Caco-2 (cell line): ENCODE results near the gene ST6GALNAC3. TPM values are rescaled to one million over a fixed set of nuclear protein-coding genes. Genes with fewer than 3 reads are reported as not detected.

Experiments
- BruUV-seq: library from RNA; stranded (reverse); fragments of 400-500 nt; replicated peaks from 2 replicates; lab custom pipeline; 2021; lab: Mats Ljungman, UMichigan
- CTCF ChIA-PET: fragments of 300-600 bp; sonication (Branson Sonifier 250); formaldehyde crosslinking; loops from one replicate; lab custom pipeline; 2022; ENCODE audit warnings: antibody characterized with exemption; lab: Charles Lee
- POLR2A ChIA-PET: fragments of 300-600 bp; sonication (Branson Sonifier 250); formaldehyde crosslinking; loops from one replicate; lab custom pipeline; 2022; ENCODE audit warnings: antibody characterized with exemption; lab: Charles Lee
- DNase-seq, 2 experiments: peaks; one replicate each; pipeline versions ENCODE4 v3.0.0 to v3.0.0-alpha.2; 2020 to 2022
- H3K27me3 ChIP-seq: replicated peaks from 2 replicates; pipeline ENCODE4 v1.6.0; 2011; ENCODE audit warnings: low read length; ENCODE audit not compliant: control insufficient read depth, insufficient read depth
- H3K36me3 ChIP-seq: 2 replicates; pipeline ENCODE4 v1.5.1; 2011; ENCODE audit warnings: low read length; ENCODE audit not compliant: control insufficient read depth, insufficient read depth
- H3K4me1 ChIP-seq: fragments of 250-450 bp; sonication (Bioruptor Pico); 2 replicates; pipeline ENCODE4 v1.5.1; 2020; ENCODE audit warnings: mild to moderate bottlenecking
- H3K4me3 ChIP-seq: 2 replicates; pipeline ENCODE4 v1.5.1; 2011; ENCODE audit warnings: low read depth, mild to moderate bottlenecking, control low read depth, low read length
- H3K9me3 ChIP-seq: fragments of 250-450 bp; sonication (Bioruptor Pico); 2 replicates; pipeline ENCODE4 v1.5.1; 2020; ENCODE audit warnings: mild to moderate bottlenecking, moderate library complexity
- H3K27ac Mint-ChIP-seq: one replicate; pipeline ENCODE4 v1.8.0; 2022; ENCODE audit warnings: mixed read lengths; ENCODE audit not compliant: unreplicated experiment
- H3K27me3 Mint-ChIP-seq: one replicate; pipeline ENCODE4 v1.8.0; 2022; ENCODE audit warnings: mixed read lengths; ENCODE audit not compliant: insufficient read depth, unreplicated experiment
- H3K36me3 Mint-ChIP-seq: one replicate; pipeline ENCODE4 v1.8.0; 2022; ENCODE audit warnings: mild to moderate bottlenecking, mixed read lengths; ENCODE audit not compliant: insufficient read depth, unreplicated experiment
- H3K4me1 Mint-ChIP-seq: one replicate; pipeline ENCODE4 v1.8.0; 2022; ENCODE audit warnings: low read depth, mixed read lengths; ENCODE audit not compliant: unreplicated experiment
- H3K4me3 Mint-ChIP-seq: one replicate; pipeline ENCODE4 v1.8.0; 2022; ENCODE audit warnings: mild to moderate bottlenecking, moderate library complexity, mixed read lengths; ENCODE audit not compliant: unreplicated experiment
- H3K9me3 Mint-ChIP-seq: one replicate; pipeline ENCODE4 v1.8.0; 2022; ENCODE audit warnings: mixed read lengths; ENCODE audit not compliant: unreplicated experiment
- intact Hi-C: fragments of 100-400 bp; cut with micrococcal nuclease; formaldehyde crosslinking; loops from one replicate; pipeline ENCODE4 v1.10.0; 2022; ENCODE audit not compliant: unreplicated experiment
- total RNA-seq: library from RNA; stranded (reverse); gene quantifications from 2 replicates; pipeline ENCODE4 v1.2.3, GENCODE V29; 2022
- TF ChIP-seq, protein P1 (sequence below), 2 experiments: fragments of 200-600 bp in 1 of 2; IDR thresholded peaks; 1 replicate in 1 of 2; 2 replicates in 1 of 2; pipeline versions ENCODE4 v1.5.1 to v1.8.0; 2011 to 2022; ENCODE audit warnings: antibody characterized with exemption in 1 of 2, control low read depth in 1 of 2, inconsistent platforms in 1 of 2, low read depth in 1 of 2, low read length in 1 of 2, mild to moderate bottlenecking in 1 of 2, moderate library complexity in 1 of 2; ENCODE audit not compliant: insufficient read depth in 1 of 2, severe bottlenecking in 1 of 2, unreplicated experiment in 1 of 2

The ST6GALNAC3 gene
- total RNA-seq, 1 experiment from 2014 or later, result 16.0 TPM

DNA sequence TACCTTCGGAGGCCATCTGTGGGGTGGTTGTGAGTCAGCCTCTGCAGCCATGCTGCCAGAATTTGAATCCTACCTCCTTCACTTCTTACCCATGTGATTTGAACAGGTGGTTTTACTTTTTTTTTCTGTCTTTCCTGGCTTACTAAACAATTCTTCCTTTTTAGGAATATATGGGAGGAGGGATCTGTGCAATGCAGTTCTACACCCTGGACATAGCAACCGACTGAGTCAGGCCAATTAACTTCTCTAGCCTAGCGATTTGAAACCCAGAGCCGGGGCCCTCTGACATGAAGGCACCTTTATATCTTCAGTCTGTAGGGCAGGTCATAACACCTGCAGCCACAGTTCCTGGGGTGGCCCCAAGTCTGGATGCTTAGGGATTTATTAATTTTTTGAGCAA lies 83.6 kb downstream of the ST6GALNAC3 start:
- H3K36me3 Mint-ChIP-seq, result no peaks in the 10 kb centered on the region
- POLR2A ChIA-PET, result no interaction called here
- H3K9me3 Mint-ChIP-seq, result no peaks in the 10 kb centered on the region
- CTCF ChIA-PET, result no interaction called here
- DNase-seq, result no peak
- intact Hi-C loops, result loop anchor here (10.0 kb wide), 2 partner anchors 177 to 987 kb away; no protein-coding TSS in a partner anchor
- no peaks in the 10 kb centered on the region for H3K9me3 ChIP-seq
- BruUV-seq, result no TSS peak
- H3K4me3 ChIP-seq, result no peak overlapping the region
- TF ChIP-seq, protein P1, sequence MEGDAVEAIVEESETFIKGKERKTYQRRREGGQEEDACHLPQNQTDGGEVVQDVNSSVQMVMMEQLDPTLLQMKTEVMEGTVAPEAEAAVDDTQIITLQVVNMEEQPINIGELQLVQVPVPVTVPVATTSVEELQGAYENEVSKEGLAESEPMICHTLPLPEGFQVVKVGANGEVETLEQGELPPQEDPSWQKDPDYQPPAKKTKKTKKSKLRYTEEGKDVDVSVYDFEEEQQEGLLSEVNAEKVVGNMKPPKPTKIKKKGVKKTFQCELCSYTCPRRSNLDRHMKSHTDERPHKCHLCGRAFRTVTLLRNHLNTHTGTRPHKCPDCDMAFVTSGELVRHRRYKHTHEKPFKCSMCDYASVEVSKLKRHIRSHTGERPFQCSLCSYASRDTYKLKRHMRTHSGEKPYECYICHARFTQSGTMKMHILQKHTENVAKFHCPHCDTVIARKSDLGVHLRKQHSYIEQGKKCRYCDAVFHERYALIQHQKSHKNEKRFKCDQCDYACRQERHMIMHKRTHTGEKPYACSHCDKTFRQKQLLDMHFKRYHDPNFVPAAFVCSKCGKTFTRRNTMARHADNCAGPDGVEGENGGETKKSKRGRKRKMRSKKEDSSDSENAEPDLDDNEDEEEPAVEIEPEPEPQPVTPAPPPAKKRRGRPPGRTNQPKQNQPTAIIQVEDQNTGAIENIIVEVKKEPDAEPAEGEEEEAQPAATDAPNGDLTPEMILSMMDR (IDR thresholded peaks at IDR 0.05; ENCODE audit: insufficient read depth in 1 of 2, low read depth in 1 of 2, low read length in 1 of 2, severe bottlenecking in 1 of 2, unreplicated experiment in 1 of 2), result no peak
- H3K4me1 ChIP-seq, result no peaks in the 10 kb centered on the region
- no peaks in the 10 kb centered on the region for H3K27me3 ChIP-seq
- H3K27ac Mint-ChIP-seq, result no peak overlapping the region
- no peaks in the 10 kb centered on the region for H3K36me3 ChIP-seq
- H3K27me3 Mint-ChIP-seq, result no peaks in the 10 kb centered on the region
- H3K4me1 Mint-ChIP-seq, result peaks cover 6% of the 10 kb centered on the region
- H3K4me3 Mint-ChIP-seq, result no peak overlapping the region

DNA sequence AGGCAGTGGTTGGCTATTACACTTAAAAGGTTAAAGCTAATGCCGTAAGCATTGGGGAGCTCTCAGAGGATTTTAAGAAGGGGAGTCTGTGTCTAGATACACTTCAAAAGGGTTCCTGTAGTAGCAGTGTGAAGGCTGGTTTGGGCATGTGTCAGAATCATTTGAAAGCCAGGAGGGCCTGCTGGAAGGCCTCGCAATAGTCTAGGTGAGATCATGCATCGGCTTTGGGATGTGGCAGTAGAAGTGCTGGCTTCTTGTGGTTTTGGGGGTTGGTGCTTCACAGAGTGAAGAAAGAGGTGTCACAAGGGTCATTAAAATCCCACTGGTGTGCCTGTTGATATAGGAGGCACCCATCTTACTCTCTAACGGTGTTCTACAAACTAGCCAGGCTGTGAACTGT lies 85.7 kb downstream of the ST6GALNAC3 start:
- no peaks in the 10 kb centered on the region for H3K27me3 Mint-ChIP-seq
- DNase-seq, result no peak
- H3K4me1 ChIP-seq, result no peaks in the 10 kb centered on the region
- no peaks in the 10 kb centered on the region for H3K36me3 ChIP-seq
- no peak overlapping the region for H3K4me3 ChIP-seq
- intact Hi-C loops, result no loop called here
- ChIA-PET CTCF (no interaction called here), POLR2A (no interaction called here)
- peak overlapping the region; percentile 38 for H3K27ac Mint-ChIP-seq
- no peaks in the 10 kb centered on the region for H3K9me3 ChIP-seq
- no TSS peak for BruUV-seq
- peaks cover 6% of the 10 kb centered on the region for H3K4me1 Mint-ChIP-seq
- no peaks in the 10 kb centered on the region for H3K36me3 Mint-ChIP-seq
- no peaks in the 10 kb centered on the region for H3K27me3 ChIP-seq
- TF ChIP-seq, protein P1 (IDR thresholded peaks at IDR 0.05; ENCODE audit: insufficient read depth in 1 of 2, low read depth in 1 of 2, low read length in 1 of 2, severe bottlenecking in 1 of 2, unreplicated experiment in 1 of 2), result no peak
- H3K4me3 Mint-ChIP-seq, result no peak overlapping the region
- H3K9me3 Mint-ChIP-seq, result no peaks in the 10 kb centered on the region

DNA sequence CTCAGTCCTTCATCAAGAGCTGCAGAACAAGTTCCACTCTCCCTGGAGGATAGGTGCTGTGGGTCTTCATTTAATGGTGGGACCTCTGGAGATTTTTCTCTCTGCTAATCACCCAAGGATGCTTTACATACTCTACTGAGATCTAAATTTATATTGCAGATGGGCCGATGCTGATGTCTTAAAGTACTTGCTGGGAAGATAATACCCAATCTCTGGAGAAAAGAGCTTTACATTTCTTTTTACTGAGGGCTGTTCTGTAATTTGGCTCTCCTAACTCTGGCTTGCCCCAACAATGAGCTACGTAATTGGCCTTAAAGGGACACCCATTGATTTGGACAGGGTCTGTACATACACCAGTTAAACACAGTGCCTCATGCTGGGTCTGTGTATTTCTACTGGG lies 86.9 kb downstream of the ST6GALNAC3 start:
- ChIA-PET POLR2A (no interaction called here), CTCF (no interaction called here)
- Mint-ChIP-seq H3K4me3 (no peak overlapping the region), H3K4me1 (peaks cover 6% of the 10 kb centered on the region), H3K36me3 (no peaks in the 10 kb centered on the region), H3K27me3 (no peaks in the 10 kb centered on the region), H3K9me3 (no peaks in the 10 kb centered on the region), H3K27ac (no peak overlapping the region)
- TF ChIP-seq, protein P1 (IDR thresholded peaks at IDR 0.05; ENCODE audit: insufficient read depth in 1 of 2, low read depth in 1 of 2, low read length in 1 of 2, severe bottlenecking in 1 of 2, unreplicated experiment in 1 of 2), result no peak
- H3K27me3 ChIP-seq, result no peaks in the 10 kb centered on the region
- DNase-seq, result no peak
- no peak overlapping the region for H3K4me3 ChIP-seq
- BruUV-seq, result no TSS peak
- intact Hi-C loops, result no loop called here
- H3K9me3 ChIP-seq, result no peaks in the 10 kb centered on the region
- no peaks in the 10 kb centered on the region for H3K36me3 ChIP-seq
- H3K4me1 ChIP-seq, result no peaks in the 10 kb centered on the region
